Neural cell (in vitro differentiated cells): Measurements from ENCODE around the gene GRID1. TPM values are rescaled to one million over a fixed set of nuclear protein-coding genes. Genes with fewer than 3 reads are reported as not detected.

Experiments
- H2AFZ ChIP-seq: fragments of 200-600, 300-800 bp; sonication (generic), shearing (Covaris generic); 2 replicates; pipeline ENCODE4 v1.6.0; 2014; ENCODE audit warnings: low read depth, mild to moderate bottlenecking, antibody characterized with exemption, low read length, moderate library complexity
- H3F3A ChIP-seq: fragments of 200-600 bp; shearing (Covaris generic); 2 replicates; pipeline ENCODE4 v1.6.1; 2016; ENCODE audit warnings: mild to moderate bottlenecking, moderate library complexity, mixed read lengths, antibody characterized with exemption, low read length; ENCODE audit not compliant: insufficient read depth, poor library complexity, severe bottlenecking
- H3K27ac ChIP-seq: fragments of 200-600, 300-800 bp; sonication (generic), shearing (Covaris generic); 2 replicates; pipeline ENCODE4 v1.5.1; 2014; ENCODE audit warnings: mild to moderate bottlenecking, low read length, moderate library complexity
- H3K27me3 ChIP-seq: fragments of 300-800, 200-600 bp; sonication (generic), shearing (Covaris generic); 2 replicates; pipeline ENCODE4 v1.6.0; 2014; ENCODE audit warnings: mild to moderate bottlenecking, low read depth, low read length, moderate library complexity; ENCODE audit not compliant: insufficient read depth
- H3K36me3 ChIP-seq: fragments of 300-800, 200-600 bp; sonication (generic), shearing (Covaris generic); 2 replicates; pipeline ENCODE4 v1.5.1; 2014; ENCODE audit warnings: mild to moderate bottlenecking, antibody characterized with exemption, low read length, moderate library complexity; ENCODE audit not compliant: insufficient read depth
- H3K4me2 ChIP-seq: fragments of 300-800, 200-600 bp; sonication (generic), shearing (Covaris generic); 2 replicates; pipeline ENCODE4 v1.6.0; 2014; ENCODE audit warnings: mild to moderate bottlenecking, low read length
- H3K4me3 ChIP-seq: fragments of 300-800, 200-600 bp; sonication (generic), shearing (Covaris generic); 2 replicates; pipeline ENCODE4 v1.5.1; 2014; ENCODE audit warnings: mild to moderate bottlenecking, low read length, moderate library complexity
- H3K79me2 ChIP-seq: fragments of 200-600 bp; shearing (Covaris generic); replicated peaks from 2 replicates; pipeline ENCODE4 v1.6.0; 2014; ENCODE audit warnings: mild to moderate bottlenecking, low read length, moderate library complexity; ENCODE audit not compliant: insufficient read depth
- H3K9ac ChIP-seq: fragments of 300-800, 200-600 bp; sonication (generic), shearing (Covaris generic); 2 replicates; pipeline ENCODE4 v1.6.1; 2016; ENCODE audit warnings: mild to moderate bottlenecking, low read length, mixed read lengths
- H3K9me2 ChIP-seq: fragments of 200-600 bp; shearing (Covaris generic); 2 replicates; pipeline ENCODE4 v1.6.1; 2016; ENCODE audit warnings: mild to moderate bottlenecking, low read length, mixed read lengths; ENCODE audit not compliant: insufficient read depth
- H3K9me3 ChIP-seq: fragments of 200-600, 300-800 bp; sonication (generic), shearing (Covaris generic); 2 replicates; pipeline ENCODE4 v1.6.1; 2016; ENCODE audit warnings: mild to moderate bottlenecking, mixed run types, low read length, moderate library complexity, mixed read lengths
- H4K20me1 ChIP-seq: fragments of 200-600 bp; shearing (Covaris generic); 2 replicates; pipeline ENCODE4 v1.6.1; 2016; ENCODE audit warnings: mild to moderate bottlenecking, mixed run types; ENCODE audit not compliant: insufficient read depth
- EP300 ChIP-seq: fragments of 450-650 bp; conservative IDR thresholded peaks from 2 replicates; pipeline ENCODE4 v1.6.1; 2014; ENCODE audit warnings: antibody characterized with exemption, mild to moderate bottlenecking, moderate library complexity; ENCODE audit not compliant: poor library complexity, severe bottlenecking
- EZH2 ChIP-seq: fragments of 200-600, 300-800 bp; shearing (Covaris generic), sonication (generic); IDR thresholded peaks from 2 replicates; pipeline ENCODE4 v1.6.1; 2014; ENCODE audit warnings: antibody characterized with exemption, low read length, borderline replicate concordance, mild to moderate bottlenecking; ENCODE audit not compliant: insufficient read depth, poor library complexity, severe bottlenecking
- MXI1 ChIP-seq: fragments of 450-650 bp; conservative IDR thresholded peaks from 2 replicates; pipeline ENCODE4 v1.6.1; 2014; ENCODE audit warnings: antibody characterized with exemption, mild to moderate bottlenecking; ENCODE audit not compliant: poor library complexity, severe bottlenecking
- POLR2AphosphoS5 ChIP-seq: IDR thresholded peaks from 2 replicates; pipeline ENCODE4 v1.6.1; 2012
- RAD21 ChIP-seq: fragments of 450-650 bp; conservative IDR thresholded peaks from 2 replicates; pipeline ENCODE4 v1.6.1; 2014; ENCODE audit warnings: antibody characterized with exemption, mild to moderate bottlenecking, moderate library complexity
- SMC3 ChIP-seq: fragments of 450-650 bp; conservative IDR thresholded peaks from 2 replicates; pipeline ENCODE4 v1.6.1; 2014; ENCODE audit warnings: antibody characterized with exemption, mild to moderate bottlenecking, moderate library complexity; ENCODE audit not compliant: poor library complexity
- TAF1 ChIP-seq: IDR thresholded peaks from 2 replicates; pipeline ENCODE4 v1.6.1; 2012; ENCODE audit warnings: low read depth
- polyA plus RNA-seq: library from polyadenylated mRNA; depleted of rRNA; stranded (reverse); fragments of >200 nt; gene quantifications from 2 replicates; pipeline ENCODE4 v1.2.3, GENCODE V29; 2014
- TF ChIP-seq, protein P1 (sequence below): IDR thresholded peaks from 2 replicates; pipeline ENCODE4 v1.6.1; 2012; ENCODE audit warnings: borderline replicate concordance
- TF ChIP-seq, protein P2 (sequence below): fragments of 450-650 bp; IDR thresholded peaks from 2 replicates; pipeline ENCODE4 v1.5.1; 2014; ENCODE audit warnings: antibody characterized with exemption, mild to moderate bottlenecking, moderate library complexity; ENCODE audit not compliant: poor library complexity, severe bottlenecking

Gene GRID1
- polyA plus RNA-seq, 1 donor from 2014 or later = 7.3 TPM

DNA sequence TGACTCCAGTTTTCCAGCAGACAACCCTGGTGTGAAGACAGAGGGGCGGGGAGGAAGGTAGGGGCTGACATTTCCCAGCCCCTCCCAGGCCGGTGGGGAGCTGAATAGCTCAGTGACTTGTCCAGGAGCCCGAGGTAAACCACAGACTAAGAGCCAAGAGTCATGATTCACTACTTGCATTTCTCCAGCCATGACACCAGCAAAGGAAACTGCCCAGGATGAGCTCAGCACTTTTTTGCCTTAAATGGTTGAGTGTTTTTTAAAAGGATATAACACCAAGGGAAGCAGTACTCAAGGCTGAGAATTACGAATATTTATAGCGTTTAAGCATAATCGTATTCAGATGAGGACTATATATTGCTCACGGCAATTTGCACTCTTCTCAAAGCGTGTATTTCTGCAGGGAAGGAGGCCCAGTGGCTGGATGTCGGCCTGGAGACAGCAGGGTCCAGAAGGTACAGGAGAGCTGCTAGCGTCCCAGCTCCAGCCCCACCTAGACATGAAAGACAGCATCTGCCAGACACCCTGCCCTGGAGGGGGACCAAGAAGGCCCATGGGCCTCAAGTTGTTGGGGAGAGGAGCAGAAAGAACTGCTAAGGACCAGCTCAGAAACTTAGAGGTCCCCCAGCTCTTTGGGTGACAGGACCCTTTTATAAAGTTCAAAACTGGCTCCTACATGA lies 141.4 kb downstream of the GRID1 start:
- no peaks in the 10 kb centered on the region for H3K27me3 ChIP-seq
- H3K79me2 ChIP-seq = no peaks in the 10 kb centered on the region
- H3K27ac ChIP-seq = no peak overlapping the region
- no peaks in the 10 kb centered on the region for H4K20me1 ChIP-seq
- no peaks in the 10 kb centered on the region for H3K9me2 ChIP-seq
- H3K36me3 ChIP-seq = no peaks in the 10 kb centered on the region
- H3K4me3 ChIP-seq = no peak overlapping the region
- H2AFZ ChIP-seq = no peak overlapping the region
- no peaks in the 10 kb centered on the region for H3K9me3 ChIP-seq
- H3F3A ChIP-seq = no peaks in the 10 kb centered on the region
- TF ChIP-seq, protein P1, sequence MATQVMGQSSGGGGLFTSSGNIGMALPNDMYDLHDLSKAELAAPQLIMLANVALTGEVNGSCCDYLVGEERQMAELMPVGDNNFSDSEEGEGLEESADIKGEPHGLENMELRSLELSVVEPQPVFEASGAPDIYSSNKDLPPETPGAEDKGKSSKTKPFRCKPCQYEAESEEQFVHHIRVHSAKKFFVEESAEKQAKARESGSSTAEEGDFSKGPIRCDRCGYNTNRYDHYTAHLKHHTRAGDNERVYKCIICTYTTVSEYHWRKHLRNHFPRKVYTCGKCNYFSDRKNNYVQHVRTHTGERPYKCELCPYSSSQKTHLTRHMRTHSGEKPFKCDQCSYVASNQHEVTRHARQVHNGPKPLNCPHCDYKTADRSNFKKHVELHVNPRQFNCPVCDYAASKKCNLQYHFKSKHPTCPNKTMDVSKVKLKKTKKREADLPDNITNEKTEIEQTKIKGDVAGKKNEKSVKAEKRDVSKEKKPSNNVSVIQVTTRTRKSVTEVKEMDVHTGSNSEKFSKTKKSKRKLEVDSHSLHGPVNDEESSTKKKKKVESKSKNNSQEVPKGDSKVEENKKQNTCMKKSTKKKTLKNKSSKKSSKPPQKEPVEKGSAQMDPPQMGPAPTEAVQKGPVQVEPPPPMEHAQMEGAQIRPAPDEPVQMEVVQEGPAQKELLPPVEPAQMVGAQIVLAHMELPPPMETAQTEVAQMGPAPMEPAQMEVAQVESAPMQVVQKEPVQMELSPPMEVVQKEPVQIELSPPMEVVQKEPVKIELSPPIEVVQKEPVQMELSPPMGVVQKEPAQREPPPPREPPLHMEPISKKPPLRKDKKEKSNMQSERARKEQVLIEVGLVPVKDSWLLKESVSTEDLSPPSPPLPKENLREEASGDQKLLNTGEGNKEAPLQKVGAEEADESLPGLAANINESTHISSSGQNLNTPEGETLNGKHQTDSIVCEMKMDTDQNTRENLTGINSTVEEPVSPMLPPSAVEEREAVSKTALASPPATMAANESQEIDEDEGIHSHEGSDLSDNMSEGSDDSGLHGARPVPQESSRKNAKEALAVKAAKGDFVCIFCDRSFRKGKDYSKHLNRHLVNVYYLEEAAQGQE = no peak
- TF ChIP-seq TAF1 (no peak), SMC3 (no peak), EZH2 (no peak)
- no peak overlapping the region for H3K4me2 ChIP-seq
- no peak overlapping the region for H3K9ac ChIP-seq

DNA sequence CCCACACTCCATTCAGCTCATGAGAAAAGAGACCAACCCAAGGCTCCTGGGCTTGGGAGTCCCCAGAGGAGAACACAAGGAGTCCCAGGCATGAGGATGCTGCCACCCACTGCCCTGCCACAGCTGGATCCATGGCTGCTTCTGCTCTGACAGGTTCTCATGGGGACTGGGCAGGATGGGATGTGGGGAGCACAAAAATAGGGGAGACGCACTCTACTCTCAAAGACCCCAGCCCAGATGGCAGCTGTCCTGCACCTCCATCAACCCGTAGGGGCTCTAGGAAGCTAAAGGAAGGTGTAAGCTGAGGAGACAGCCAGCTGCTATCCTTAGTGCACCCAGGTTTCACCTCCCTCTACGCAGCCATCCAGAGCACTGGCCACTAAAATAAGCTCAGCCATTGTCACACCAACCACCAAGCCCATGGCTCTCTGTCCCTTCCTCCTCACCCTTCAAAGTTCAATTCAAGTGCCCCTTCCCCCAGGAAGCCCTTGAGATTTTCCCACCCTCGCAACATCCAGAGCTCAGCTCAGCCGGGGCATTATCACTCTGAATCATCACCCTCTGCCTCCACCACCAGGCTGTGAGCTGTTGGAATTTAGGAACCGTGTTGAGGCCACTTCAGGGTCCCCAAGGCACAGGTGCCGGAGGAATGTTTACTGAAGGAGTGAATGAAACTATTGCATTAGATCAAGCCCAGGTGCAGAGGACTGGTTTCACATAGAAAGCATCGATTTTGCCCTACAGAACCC lies 142.1 kb downstream of the GRID1 start:
- Histone ChIP-seq H3K27ac (no peak overlapping the region), H3K9me3 (no peaks in the 10 kb centered on the region), H3K79me2 (no peaks in the 10 kb centered on the region), H4K20me1 (no peaks in the 10 kb centered on the region), H3K9me2 (no peaks in the 10 kb centered on the region), H3K36me3 (no peaks in the 10 kb centered on the region), H3K4me2 (no peak overlapping the region), H3F3A (no peaks in the 10 kb centered on the region), H3K27me3 (no peaks in the 10 kb centered on the region), H3K9ac (no peak overlapping the region), H3K4me3 (no peak overlapping the region), H2AFZ (no peak overlapping the region)
- TF ChIP-seq, protein P2, sequence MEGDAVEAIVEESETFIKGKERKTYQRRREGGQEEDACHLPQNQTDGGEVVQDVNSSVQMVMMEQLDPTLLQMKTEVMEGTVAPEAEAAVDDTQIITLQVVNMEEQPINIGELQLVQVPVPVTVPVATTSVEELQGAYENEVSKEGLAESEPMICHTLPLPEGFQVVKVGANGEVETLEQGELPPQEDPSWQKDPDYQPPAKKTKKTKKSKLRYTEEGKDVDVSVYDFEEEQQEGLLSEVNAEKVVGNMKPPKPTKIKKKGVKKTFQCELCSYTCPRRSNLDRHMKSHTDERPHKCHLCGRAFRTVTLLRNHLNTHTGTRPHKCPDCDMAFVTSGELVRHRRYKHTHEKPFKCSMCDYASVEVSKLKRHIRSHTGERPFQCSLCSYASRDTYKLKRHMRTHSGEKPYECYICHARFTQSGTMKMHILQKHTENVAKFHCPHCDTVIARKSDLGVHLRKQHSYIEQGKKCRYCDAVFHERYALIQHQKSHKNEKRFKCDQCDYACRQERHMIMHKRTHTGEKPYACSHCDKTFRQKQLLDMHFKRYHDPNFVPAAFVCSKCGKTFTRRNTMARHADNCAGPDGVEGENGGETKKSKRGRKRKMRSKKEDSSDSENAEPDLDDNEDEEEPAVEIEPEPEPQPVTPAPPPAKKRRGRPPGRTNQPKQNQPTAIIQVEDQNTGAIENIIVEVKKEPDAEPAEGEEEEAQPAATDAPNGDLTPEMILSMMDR = no peak
- TF ChIP-seq, protein P1 = no peak
- TF ChIP-seq MXI1 = no peak
- no peak for TF ChIP-seq EP300
- TF ChIP-seq EZH2 = no peak
- TF ChIP-seq RAD21 = no peak
- TF ChIP-seq POLR2AphosphoS5 = no peak
- no peak for TF ChIP-seq TAF1
- no peak for TF ChIP-seq SMC3
